Gastrocnemius medialis (tissue), 4 donors: Measurements from ENCODE around the gene LYRM2. TPM values are rescaled to one million over a fixed set of nuclear protein-coding genes. Genes with fewer than 3 reads are reported as not detected.

Experiments used
- ATAC-seq, 2 donors: fragments of 150-250 bp; one replicate each; pipeline ENCODE4 v1.9.1; 2016
- DNase-seq, 2 donors: peaks; one replicate each; pipeline ENCODE4 v3.0.0-alpha.2; 2019
- H3K27ac ChIP-seq, 4 donors: fragments of 200-600 bp; sonication (generic); 1 replicate in 1 of 4; 2 replicates in 3 of 4; pipeline ENCODE4 v1.5.1; 2016 to 2018; ENCODE audit warnings: mild to moderate bottlenecking in 2 of 4, moderate library complexity in 1 of 4
- H3K27me3 ChIP-seq, 3 donors: fragments of 200-600 bp; sonication (generic) in 2 of 3; 1 replicate in 1 of 3; 2 replicates in 2 of 3; pipeline versions ENCODE4 v1.5.1 to v1.6.0; 2016 to 2019; ENCODE audit warnings: mild to moderate bottlenecking in 1 of 3, moderate library complexity in 1 of 3
- H3K36me3 ChIP-seq, 2 donors: fragments of 200-600 bp; sonication (generic) in 1 of 2; one replicate each; pipeline ENCODE4 v1.5.1; 2017 to 2018
- H3K4me1 ChIP-seq, 2 donors: fragments of 200-600 bp; sonication (generic) in 1 of 2; one replicate each; pipeline ENCODE4 v1.5.1; 2016 to 2017; ENCODE audit warnings: mild to moderate bottlenecking in 2 of 2
- H3K4me3 ChIP-seq, 4 donors: fragments of 200-600 bp; sonication (generic) in 3 of 4; 1 replicate in 1 of 4; 2 replicates in 3 of 4; pipeline ENCODE4 v1.5.1; 2016 to 2019; ENCODE audit warnings: mild to moderate bottlenecking in 2 of 4
- H3K9me3 ChIP-seq, 3 donors: fragments of 200-600 bp; sonication (generic) in 2 of 3; 1 replicate in 1 of 3; 2 replicates in 2 of 3; pipeline ENCODE4 v1.5.1; 2016 to 2019
- POLR2A ChIP-seq, 2 donors: fragments of 450-650 bp; IDR thresholded peaks; one replicate each; pipeline ENCODE4 v1.6.1; 2017; ENCODE audit warnings: antibody characterized with exemption in 2 of 2, mild to moderate bottlenecking in 2 of 2, moderate library complexity in 2 of 2
- in situ Hi-C, 4 donors: fragments of 200-750 bp; cut with MboI; loops; one replicate each; pipeline versions ENCODE4 v1.15.0 to v1.8.0; 2017; ENCODE audit warnings: low sequenced_read_pairs in 4 of 4
- intact Hi-C: fragments of 100-400 bp; cut with DNase I; formaldehyde crosslinking; loops from one replicate; pipeline ENCODE4 v1.15.1; 2023; ENCODE audit warnings: low total_unique reads
- total RNA-seq, 4 donors: library from RNA; depleted of rRNA; stranded (reverse); fragments of >200 nt; gene quantifications; one replicate each; pipeline versions ENCODE4 v1.1.0 to v1.2.3, GENCODE V29; 2016
- TF ChIP-seq, protein P1 (sequence below), 5 experiments: fragments of 450-650 bp in 3 of 5; fragments of 200-600 bp in 2 of 5; sonication (generic) in 2 of 5; IDR thresholded peaks in 4 of 5; conservative IDR thresholded peaks in 1 of 5; 1 replicate in 4 of 5; 2 replicates in 1 of 5; pipeline ENCODE4 v1.5.1; 2016 to 2019; ENCODE audit warnings: antibody characterized with exemption in 5 of 5, mild to moderate bottlenecking in 3 of 5, moderate library complexity in 3 of 5

LYRM2 gene
- total RNA-seq, 4 donors from 2014 or later = 15.8 to 40.2 (median 23.3) TPM

DNA sequence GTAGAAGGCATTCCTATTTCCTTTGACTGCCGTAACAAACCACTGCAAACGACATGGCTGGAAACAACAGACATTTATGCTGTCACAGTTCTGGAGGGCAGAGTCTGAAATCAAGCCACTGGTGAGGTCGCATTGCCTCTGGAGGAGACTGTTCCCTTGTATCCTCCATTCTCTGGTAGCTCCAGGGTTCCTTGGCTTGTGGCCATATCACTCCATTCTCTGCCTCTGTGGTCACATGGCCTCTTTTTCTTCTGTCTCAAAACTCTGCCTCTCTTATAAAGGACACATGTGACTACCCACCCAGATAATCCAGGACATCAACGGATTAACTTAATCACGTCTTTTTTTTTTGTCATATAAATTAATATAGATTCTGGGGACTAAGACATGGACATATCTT, 84.4 kb downstream of the LYRM2 start:
- Histone ChIP-seq H3K4me1 (peaks cover 0 to 11% of the 10 kb centered on the region in 2 donors), H3K4me3 (no peak overlapping the region), H3K36me3 (no peaks in the 10 kb centered on the region), H3K9me3 (no peaks in the 10 kb centered on the region), H3K27me3 (no peaks in the 10 kb centered on the region), H3K27ac (no peak overlapping the region)
- ATAC-seq (no peak), DNase-seq (no peak)
- intact Hi-C loops (no loop called here), in situ Hi-C loops (no loop called here)
- TF ChIP-seq, protein P1, sequence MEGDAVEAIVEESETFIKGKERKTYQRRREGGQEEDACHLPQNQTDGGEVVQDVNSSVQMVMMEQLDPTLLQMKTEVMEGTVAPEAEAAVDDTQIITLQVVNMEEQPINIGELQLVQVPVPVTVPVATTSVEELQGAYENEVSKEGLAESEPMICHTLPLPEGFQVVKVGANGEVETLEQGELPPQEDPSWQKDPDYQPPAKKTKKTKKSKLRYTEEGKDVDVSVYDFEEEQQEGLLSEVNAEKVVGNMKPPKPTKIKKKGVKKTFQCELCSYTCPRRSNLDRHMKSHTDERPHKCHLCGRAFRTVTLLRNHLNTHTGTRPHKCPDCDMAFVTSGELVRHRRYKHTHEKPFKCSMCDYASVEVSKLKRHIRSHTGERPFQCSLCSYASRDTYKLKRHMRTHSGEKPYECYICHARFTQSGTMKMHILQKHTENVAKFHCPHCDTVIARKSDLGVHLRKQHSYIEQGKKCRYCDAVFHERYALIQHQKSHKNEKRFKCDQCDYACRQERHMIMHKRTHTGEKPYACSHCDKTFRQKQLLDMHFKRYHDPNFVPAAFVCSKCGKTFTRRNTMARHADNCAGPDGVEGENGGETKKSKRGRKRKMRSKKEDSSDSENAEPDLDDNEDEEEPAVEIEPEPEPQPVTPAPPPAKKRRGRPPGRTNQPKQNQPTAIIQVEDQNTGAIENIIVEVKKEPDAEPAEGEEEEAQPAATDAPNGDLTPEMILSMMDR (IDR thresholded peaks at IDR 0.05 in 4 of 5, conservative IDR thresholded peaks at IDR 0.05 in 1 of 5) = no peak
- TF ChIP-seq POLR2A (IDR thresholded peaks at IDR 0.05) = no peak

DNA sequence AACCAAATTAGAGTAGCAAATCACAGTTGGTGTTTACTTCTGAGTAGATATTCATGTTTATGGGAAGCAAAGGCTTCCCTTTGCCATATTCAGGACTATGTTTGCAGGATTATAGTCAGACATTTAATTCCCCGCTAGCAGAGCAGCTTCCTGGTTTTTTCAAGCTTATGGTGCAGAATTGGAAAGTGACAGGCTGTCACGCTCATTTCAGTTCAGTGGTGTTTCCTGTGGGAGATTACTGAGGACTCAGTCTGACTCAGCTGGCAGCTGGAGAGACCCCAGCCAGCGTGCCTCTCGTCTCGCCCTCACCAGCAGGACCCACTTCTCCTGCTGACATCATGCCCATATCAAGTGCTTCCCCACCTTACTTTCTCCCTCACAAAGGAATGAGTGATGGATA, 85.1 kb downstream of the LYRM2 start:
- Histone ChIP-seq H3K27ac (no peak overlapping the region), H3K27me3 (no peaks in the 10 kb centered on the region), H3K4me1 (peaks cover 0 to 11% of the 10 kb centered on the region in 2 donors), H3K9me3 (no peaks in the 10 kb centered on the region), H3K4me3 (no peak overlapping the region), H3K36me3 (no peaks in the 10 kb centered on the region)
- in situ Hi-C loops (no loop called here), intact Hi-C loops (no loop called here)
- ATAC-seq (no peak), DNase-seq (no peak)
- TF ChIP-seq, protein P1 (IDR thresholded peaks at IDR 0.05 in 4 of 5, conservative IDR thresholded peaks at IDR 0.05 in 1 of 5) = no peak
- no peak for TF ChIP-seq POLR2A (IDR thresholded peaks at IDR 0.05)

DNA sequence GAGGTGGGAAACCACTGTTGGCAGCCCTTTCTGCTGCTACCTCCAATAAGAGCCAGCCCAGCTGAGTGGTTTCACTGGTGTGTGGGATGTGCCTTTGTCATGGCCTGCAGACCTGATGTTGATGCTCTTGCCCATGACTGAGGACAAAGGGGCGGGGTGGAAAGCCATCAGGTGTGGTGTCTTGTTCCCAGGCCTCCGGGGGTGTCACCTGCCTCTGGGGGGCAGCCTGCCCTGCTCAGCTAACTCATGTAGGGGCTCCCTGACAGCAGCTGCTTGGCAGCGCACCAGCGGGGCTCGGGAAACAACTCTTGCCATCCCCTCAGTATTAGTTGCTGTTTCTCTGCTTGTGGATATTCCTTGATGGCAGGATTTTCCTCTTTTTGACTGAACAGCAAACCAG, 91.3 kb downstream of the LYRM2 start:
- no peak for DNase-seq
- intact Hi-C loops (no loop called here), in situ Hi-C loops (no loop called here)
- peaks cover 0 to 4% of the 10 kb centered on the region in 2 donors for H3K4me1 ChIP-seq
- no peaks in the 10 kb centered on the region for H3K9me3 ChIP-seq
- no peaks in the 10 kb centered on the region for H3K27me3 ChIP-seq
- no peak for ATAC-seq
- no peak overlapping the region for H3K4me3 ChIP-seq
- TF ChIP-seq, protein P1 (IDR thresholded peaks at IDR 0.05 in 4 of 5, conservative IDR thresholded peaks at IDR 0.05 in 1 of 5) = no peak
- TF ChIP-seq POLR2A (IDR thresholded peaks at IDR 0.05) = no peak
- H3K27ac ChIP-seq = no peak overlapping the region
- H3K36me3 ChIP-seq = no peaks in the 10 kb centered on the region

DNA sequence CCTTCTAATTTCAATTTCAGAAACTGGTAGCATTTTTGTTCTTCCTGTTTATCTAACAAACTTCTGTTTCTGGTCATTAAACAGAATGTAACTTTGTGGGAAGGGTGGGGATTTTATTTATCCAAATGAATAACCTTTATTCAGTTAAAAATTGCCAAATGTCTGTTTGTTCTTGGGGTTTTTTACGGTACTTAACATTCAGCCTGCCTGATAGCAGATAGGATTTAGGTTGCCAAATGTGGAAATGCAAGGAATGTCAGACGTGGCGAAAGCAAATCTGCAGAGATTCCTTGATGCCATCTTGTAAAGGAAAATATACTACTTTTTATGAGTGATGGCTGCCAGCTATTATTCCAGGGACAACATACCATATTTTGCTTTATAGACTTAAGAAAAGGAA, 95.7 kb downstream of the LYRM2 start:
- in situ Hi-C loops (no loop called here), intact Hi-C loops (no loop called here)
- no peaks in the 10 kb centered on the region for H3K27me3 ChIP-seq
- H3K36me3 ChIP-seq = no peaks in the 10 kb centered on the region
- TF ChIP-seq POLR2A (IDR thresholded peaks at IDR 0.05) = no peak
- TF ChIP-seq, protein P1 (IDR thresholded peaks at IDR 0.05 in 4 of 5, conservative IDR thresholded peaks at IDR 0.05 in 1 of 5) = no peak
- DNase-seq (no peak), ATAC-seq (no peak)
- no peak overlapping the region for H3K27ac ChIP-seq
- no peaks in the 10 kb centered on the region for H3K9me3 ChIP-seq
- H3K4me3 ChIP-seq = no peak overlapping the region
- no peaks in the 10 kb centered on the region for H3K4me1 ChIP-seq
